ENCODE measurements around the gene C2CD3.
"Not testable (repeated sequence)": the region's sequence is repeated elsewhere in the genome, so short reads cannot be mapped to it uniquely, and the experiment has no call there.

The C2CD3 gene

DNA sequence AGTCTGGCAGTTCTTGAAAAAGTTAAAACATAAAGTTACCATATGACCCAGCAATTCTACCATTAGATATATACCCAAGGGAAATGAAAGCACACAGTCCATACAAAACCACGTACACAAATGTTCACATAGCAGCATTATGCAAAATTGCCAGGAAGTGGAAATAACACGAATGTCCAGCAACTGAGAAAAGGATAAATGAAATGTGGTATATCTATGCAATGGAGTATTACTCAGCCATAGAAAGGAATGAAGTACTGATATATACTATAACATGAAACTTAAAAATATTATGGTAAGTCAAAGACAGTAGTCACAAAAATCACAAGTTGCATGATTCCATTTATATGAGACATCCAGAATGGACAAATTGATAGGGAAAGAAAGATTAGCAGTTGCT is 57.9 kb downstream of the C2CD3 start:
- no peak for DNase-seq (ENCODE audit: low read depth in 2 of 2)

DNA sequence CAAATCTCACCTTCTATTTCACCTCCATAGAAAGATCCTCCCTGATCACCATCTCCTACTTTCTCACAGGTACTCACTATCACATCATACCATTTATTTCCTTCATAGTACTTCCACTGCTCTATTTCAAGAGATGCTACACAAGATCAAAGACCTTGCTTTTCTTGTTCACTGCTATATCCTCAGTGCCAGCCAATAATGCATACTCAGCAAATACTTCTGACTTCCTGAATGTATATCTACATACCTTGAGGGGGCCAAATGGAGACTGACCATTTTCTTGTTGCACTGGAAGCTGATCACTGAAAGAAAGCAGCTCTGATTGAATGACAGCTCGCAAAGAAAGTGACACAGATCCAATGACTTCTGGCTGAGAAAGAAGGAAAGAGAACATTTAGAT is 64.7 kb downstream of the C2CD3 start:
- no peak for DNase-seq (ENCODE audit: low read depth in 2 of 2)

DNA sequence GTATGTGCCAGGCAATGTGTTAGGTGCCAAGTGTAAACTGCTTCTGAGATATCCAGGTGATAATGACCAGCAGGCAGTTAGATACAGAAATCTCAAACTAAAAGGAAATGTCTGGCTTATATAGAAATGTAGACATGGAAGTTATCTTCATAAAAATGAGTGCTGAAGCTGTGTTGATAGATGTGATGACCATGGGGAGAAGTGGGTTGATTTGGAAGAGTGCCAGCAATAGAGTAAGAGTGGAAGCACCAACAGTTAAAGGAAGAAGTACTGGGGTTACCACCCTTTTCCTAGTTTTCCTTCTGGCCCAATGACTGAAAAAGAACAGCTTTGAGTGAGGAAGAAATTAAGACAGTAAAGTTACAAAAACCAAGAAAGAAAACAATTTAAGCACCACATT is 68.5 kb downstream of the C2CD3 start:
- DNase-seq (ENCODE audit: low read depth in 2 of 2): no peak

DNA sequence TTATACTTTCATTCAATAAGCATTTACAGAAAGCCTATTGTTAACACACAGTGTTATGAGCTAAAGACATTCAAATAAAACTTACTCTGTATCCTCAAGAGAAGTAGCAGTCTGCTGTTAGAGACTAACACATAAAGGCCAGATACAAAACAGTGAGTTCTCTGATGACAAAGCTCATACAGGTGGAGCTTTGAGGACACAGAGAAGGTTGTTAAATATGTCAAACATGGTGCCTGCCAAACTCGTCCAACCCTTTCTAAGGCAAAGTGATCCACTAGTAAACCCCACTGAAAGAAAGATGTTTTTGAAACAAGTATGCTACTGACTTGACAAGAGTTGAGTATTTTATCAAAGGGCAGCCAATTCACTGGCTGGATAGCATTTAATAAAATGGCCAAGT is 70.1 kb downstream of the C2CD3 start:
- DNase-seq (ENCODE audit: low read depth in 2 of 2): no peak

DNA sequence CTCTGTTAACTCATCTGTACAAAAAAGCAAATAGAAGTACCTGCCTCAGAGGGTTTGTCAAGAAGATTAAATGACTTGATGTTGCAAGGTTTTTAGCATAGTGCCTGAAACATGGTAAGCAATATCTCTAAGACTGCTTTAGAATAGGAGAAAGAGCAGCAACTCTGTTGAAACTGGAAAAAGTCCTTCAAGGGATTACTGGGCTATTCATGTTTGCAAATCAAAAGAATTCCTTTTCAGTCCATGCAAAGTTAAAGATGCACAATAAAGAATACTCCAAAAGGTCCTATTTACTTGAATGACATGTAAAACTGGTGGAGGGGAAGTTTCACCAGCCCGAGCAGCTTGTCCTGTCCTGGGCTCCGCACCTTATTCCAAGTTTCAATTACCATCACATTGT is 70.6 kb downstream of the C2CD3 start:
- no peak for DNase-seq (ENCODE audit: low read depth in 2 of 2)

DNA sequence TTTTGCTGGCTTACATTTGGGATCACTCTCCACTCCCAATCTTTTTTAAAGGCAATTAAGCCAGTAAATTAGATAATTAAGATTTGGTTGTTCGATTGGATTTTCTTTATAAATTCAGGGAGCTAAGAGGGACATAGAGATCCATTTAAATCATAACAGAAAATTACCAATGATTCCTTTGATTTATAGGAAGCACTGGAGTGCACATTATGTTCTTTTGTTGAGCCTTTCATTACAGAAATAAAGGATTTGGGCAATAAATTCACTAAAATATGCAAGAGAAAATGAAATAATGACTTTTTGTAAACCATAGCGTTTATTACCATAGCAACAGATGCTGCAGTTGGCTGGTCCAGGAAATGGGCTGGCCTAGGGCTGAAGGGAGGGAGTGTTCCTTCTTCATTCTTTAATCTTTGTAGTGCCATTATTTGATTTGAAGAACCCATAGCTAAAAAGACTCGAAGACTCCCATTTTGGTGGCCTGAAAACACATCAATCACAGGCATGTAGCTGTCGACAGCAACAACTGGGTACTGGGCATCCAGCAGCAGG is 73.0 kb downstream of the C2CD3 start:
- DNase-seq (ENCODE audit: low read depth in 2 of 2): no peak

GRCh38 chr11:74094393-74094792 is 76.4 kb downstream of the C2CD3 start:
- no peak for DNase-seq (ENCODE audit: low read depth in 2 of 2)

- no peak for DNase-seq (ENCODE audit: low read depth in 2 of 2)
These were observed 78.4 kb downstream of the C2CD3 start for GRCh38 chr11:74092425-74092824.

GRCh38 chr11:74091549-74091948 is 79.3 kb downstream of the C2CD3 start:
- no peak for DNase-seq (ENCODE audit: low read depth in 2 of 2)

- no peak for DNase-seq (ENCODE audit: low read depth in 2 of 2)
These were observed 80.1 kb downstream of the C2CD3 start for GRCh38 chr11:74090701-74091100.

GRCh38 chr11:74086242-74086884 is 84.4 kb downstream of the C2CD3 start:
- DNase-seq (ENCODE audit: low read depth in 2 of 2): no peak

DNA sequence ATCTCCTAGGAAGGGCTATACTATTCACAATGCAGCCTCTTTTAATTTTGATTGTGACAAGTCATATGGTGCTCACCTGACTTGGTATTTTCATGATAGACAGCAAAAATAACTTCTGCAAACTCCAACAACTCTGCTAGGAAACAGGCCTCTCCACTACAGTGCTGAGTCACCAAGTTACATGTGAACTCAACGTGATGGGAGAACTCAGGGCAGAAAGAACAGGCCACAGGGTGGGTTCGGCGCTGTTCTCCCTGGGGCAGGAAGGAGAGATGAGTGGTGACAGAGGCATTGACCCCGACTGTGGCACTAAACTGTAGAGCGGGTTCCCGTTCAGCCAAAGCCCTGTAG is 85.3 kb downstream of the C2CD3 start:
- DNase-seq (ENCODE audit: low read depth in 2 of 2): no peak

DNA sequence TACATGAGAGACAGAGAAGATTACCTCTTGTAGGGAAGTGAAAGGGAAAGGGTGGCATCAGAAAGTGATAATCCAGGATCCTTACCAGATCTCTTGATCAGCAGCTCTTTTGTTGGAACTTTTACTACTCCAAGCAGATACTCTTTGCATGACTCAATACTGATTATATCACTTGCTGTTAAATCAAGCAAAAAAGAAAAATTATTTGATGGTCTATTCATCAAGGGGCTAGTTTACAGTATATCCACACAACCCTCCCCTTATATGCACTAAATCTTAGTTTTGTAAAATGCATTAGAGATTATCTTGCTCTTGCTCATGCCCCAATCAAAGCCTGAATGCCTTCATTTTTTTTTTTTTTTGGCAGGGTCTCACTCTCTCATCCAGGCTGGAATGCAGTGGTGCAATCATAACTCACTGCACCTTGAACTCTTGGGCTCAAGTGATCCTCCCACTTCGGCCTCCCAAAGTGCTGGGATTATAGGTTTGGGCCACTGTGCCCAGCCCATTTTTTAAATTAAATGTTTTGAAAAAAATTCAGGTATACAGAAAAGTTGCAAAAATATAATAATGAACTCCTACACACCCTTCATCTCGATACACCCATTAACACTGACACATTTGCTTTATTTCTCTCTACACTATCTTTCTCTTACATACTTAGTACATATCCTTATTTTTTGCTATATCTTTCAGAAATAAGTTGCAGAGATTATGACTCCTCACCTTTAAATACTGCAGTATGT is 85.8 kb downstream of the C2CD3 start:
- no peak for DNase-seq (ENCODE audit: low read depth in 2 of 2)

DNA sequence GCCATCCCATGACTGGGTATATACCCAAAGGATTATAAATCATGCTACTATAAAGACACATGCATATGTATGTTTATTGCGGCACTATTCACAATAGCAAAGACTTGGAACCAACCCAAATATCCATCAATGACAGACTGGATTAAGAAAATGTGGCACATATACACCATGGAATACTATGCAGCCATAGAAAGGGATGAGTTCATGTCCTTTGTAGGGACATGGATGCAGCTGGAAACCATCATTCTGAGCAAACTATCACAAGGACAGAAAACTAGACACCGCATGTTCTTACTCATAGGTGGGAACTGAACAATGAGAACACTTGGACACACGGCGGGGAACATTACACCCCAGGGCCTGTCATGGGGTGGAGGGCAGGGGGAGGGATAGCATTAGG is 86.9 kb downstream of the C2CD3 start:
- not testable (repeated sequence) for DNase-seq (ENCODE audit: low read depth in 2 of 2)

- DNase-seq (ENCODE audit: low read depth in 2 of 2): no peak
These were observed 89.4 kb downstream of the C2CD3 start for GRCh38 chr11:74081428-74081827.

DNA sequence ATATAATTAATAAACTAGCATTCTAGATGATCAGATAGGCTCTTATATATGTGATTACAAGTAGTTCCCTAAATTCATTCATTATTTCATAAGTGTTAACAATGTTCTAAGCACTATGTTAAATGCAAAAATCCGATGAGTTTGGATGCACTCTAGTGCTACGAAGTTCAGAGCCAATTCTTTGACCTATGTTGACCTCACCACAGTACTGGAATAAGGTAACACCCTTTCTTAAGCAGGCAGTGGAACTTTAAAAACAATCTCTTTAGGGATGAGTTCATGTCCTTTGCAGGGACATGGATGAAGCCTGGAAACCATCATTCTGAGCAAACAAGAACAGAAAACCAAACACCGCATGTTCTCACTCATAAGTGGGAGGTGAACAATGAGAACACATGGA is 93.6 kb downstream of the C2CD3 start:
- DNase-seq (ENCODE audit: low read depth in 2 of 2): no peak

DNA sequence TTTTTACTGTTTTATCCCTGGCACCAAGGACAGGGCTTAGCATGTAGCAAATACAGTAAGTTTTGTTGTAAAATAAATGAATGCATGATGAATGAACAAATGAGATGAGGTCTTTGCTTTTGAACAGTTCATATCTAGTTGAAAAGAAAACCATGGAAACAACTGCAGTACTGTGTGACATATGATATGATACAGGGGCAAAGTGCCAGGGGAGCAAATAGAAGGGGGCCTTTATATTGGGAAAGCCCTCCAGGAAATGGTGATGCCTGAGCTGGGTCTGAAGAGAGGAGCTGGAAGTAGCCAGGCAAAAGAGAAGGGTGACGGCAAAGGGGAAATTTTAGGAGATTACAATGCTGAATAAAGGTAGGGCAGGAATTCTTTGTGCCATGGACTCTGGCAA is 98.1 kb downstream of the C2CD3 start:
- DNase-seq (ENCODE audit: low read depth in 2 of 2): no peak

DNA sequence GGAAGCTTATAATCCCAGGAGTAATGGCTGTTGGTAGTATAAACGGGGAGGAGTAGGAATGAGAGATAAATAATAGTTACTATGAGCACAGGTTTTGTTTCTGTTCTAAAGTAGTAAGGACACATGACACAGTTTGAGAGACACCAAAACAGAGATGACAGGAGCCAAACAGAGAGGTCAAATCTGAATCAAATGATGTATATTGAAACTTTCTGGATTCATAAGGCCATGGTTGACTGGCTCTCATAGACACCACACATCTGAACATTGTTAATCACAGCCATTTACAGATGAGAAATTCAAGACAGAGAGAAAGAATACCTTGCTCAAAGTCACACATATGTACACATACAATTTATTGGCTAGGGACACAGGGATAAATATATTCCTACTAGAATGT is 98.5 kb downstream of the C2CD3 start:
- DNase-seq (ENCODE audit: low read depth in 2 of 2): no peak

DNA sequence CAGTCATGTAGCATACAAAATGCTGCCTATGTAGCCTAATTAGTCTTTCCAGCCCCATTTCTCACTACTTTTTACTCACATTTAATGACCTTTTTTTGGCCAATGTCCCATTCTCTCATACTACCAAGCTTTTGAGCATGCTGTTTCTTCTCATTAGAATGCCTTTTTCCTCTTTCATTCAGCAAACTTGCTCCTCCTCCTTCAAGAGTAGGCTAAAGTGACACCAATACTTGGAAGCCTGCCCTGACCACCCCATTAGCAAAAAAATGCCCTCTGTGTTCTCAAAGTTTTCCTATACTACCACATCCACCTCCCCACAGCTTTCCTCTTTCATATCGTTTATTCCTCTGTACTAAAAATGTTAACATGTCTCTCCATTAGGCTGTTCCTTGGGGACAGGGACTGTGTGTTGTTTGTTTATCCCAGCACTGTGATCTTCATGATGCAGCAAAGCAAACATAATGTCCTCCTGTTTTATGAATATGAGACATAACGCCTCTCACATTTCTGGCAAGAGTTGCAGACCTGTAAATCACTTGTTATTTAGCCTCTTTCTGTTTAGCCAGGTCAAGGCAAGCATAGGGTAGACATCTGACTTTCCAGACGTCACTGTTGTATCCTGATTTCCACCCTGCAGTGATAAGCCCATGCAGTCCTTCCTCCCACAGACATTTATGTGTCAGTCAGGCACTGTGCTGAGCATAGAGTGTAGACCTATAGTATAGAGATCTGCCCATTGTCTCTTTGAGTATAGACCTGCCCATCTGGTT is 99.9 kb downstream of the C2CD3 start:
- DNase-seq (ENCODE audit: low read depth in 2 of 2): no peak

GRCh38 chr11:74069146-74070046 is 101.4 kb downstream of the C2CD3 start:
- no peak for DNase-seq (ENCODE audit: low read depth in 2 of 2)

GRCh38 chr11:74066663-74067062 is 104.1 kb downstream of the C2CD3 start:
- not testable (repeated sequence) for DNase-seq (ENCODE audit: low read depth in 2 of 2)

DNA sequence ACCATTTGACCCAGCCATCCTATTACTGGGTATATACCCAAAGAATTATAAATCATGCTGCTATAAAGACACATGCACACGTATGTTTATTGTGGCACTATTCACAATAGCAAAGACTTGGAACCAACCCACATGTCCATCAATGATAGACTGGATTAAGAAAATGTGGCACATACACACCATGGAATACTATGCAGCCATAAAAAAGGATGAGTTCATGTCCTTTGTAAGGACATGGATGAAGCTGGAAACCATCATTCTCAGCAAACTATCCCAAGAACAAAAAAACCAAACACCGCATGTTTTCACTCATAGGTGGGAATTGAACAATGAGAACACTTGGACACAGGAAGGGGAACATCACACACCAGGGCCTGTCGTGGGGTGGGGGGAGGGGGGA is 105.3 kb downstream of the C2CD3 start:
- DNase-seq (ENCODE audit: low read depth in 2 of 2): not testable (repeated sequence)
